HCT116 (cell line): ENCODE measurements around the gene ACADS. TPM values are rescaled to one million over a fixed set of nuclear protein-coding genes. Genes with fewer than 3 reads are reported as not detected.

Source experiments
- ATAC-seq: fragments of 200-7000 bp; cut with Tn5 transposase; 2 replicates; pipeline ENCODE4 v1.9.1; 2020; ENCODE audit warnings: mild to moderate bottlenecking, moderate library complexity
- BruUV-seq: library from RNA; stranded (reverse); fragments of 400-500 nt; replicated peaks from 2 replicates; lab custom pipeline; 2021; lab: Mats Ljungman, UMichigan
- CTCF ChIA-PET: fragments of 300-600 bp; sonication (Branson Sonifier 250); formaldehyde crosslinking; loops from one replicate; lab custom pipeline; 2021; ENCODE audit warnings: antibody characterized with exemption; lab: Charles Lee
- POLR2A ChIA-PET: fragments of 300-600, 350-600 bp; sonication (Branson Sonifier 250); formaldehyde crosslinking; loops from one replicate; lab custom pipeline; 2021; ENCODE audit warnings: antibody characterized with exemption; lab: Charles Lee
- RAD21 ChIA-PET, 2 experiments: fragments of 300-600 bp; sonication (Branson Sonifier 250); formaldehyde crosslinking; loops; one replicate each; lab custom pipeline; 2023; ENCODE audit warnings: low total read pairs in 2 of 2; ENCODE audit not compliant: uncharacterized antibody in 2 of 2, unreplicated experiment in 2 of 2, low non-redundant PET in 1 of 2; lab: Charles Lee
- DNase-seq: peaks from one replicate; pipeline ENCODE4 v3.0.0-alpha.2; 2010; ENCODE audit warnings: low read depth, low spot score
- H2AFZ ChIP-seq: fragments of 200-600 bp; shearing (Covaris generic), sonication (generic); 2 replicates; pipeline ENCODE4 v1.6.1; 2017; ENCODE audit warnings: low read depth, mixed run types, mixed read lengths, antibody characterized with exemption, low read length; ENCODE audit not compliant: poor library complexity, severe bottlenecking
- H3K27ac ChIP-seq: 2 replicates; pipeline ENCODE4 v1.5.1; 2012; ENCODE audit warnings: low read depth, low read length
- H3K27me3 ChIP-seq: fragments of 200-600 bp; sonication (generic); 2 replicates; pipeline ENCODE4 v1.6.1; 2016; ENCODE audit warnings: mixed run types, low read length, mixed read lengths; ENCODE audit not compliant: insufficient read depth
- H3K36me3 ChIP-seq, 2 experiments: fragments of 200-500 bp in 1 of 2; fragments of 200-600 bp in 1 of 2; sonication (Bioruptor generic) in 1 of 2; sonication (generic) in 1 of 2; 2 replicates each; pipeline versions ENCODE4 v1.5.1 to v1.6.1; 2014 to 2016; ENCODE audit warnings: low read length in 2 of 2, inconsistent platforms in 1 of 2, mixed read lengths in 1 of 2, mixed run types in 1 of 2; ENCODE audit not compliant: insufficient read depth in 2 of 2, control insufficient read depth in 1 of 2
- H3K4me1 ChIP-seq, 2 experiments: fragments of 200-600 bp in 1 of 2; sonication (generic) in 1 of 2; 2 replicates each; pipeline versions ENCODE4 v1.5.1 to v1.6.1; 2012 to 2017; ENCODE audit warnings: low read length in 2 of 2, inconsistent platforms in 1 of 2, mild to moderate bottlenecking in 1 of 2, mixed read lengths in 1 of 2, mixed run types in 1 of 2, moderate library complexity in 1 of 2; ENCODE audit not compliant: insufficient read depth in 2 of 2, control insufficient read depth in 1 of 2
- H3K4me2 ChIP-seq: fragments of 200-600 bp; sonication (generic); 2 replicates; pipeline ENCODE4 v1.6.1; 2017; ENCODE audit warnings: mixed run types, low read length, mixed read lengths
- H3K4me3 ChIP-seq, 2 experiments: fragments of 200-600 bp in 1 of 2; sonication (generic) in 1 of 2; replicated peaks in 1 of 2; 2 replicates each; pipeline ENCODE4 v1.5.1; 2011 to 2016; ENCODE audit warnings: low read length in 2 of 2, control low read depth in 1 of 2, low read depth in 1 of 2, mild to moderate bottlenecking in 1 of 2, mixed read lengths in 1 of 2, mixed run types in 1 of 2
- H3K79me2 ChIP-seq: fragments of 200-600 bp; sonication (generic); 2 replicates; pipeline ENCODE4 v1.6.1; 2017; ENCODE audit warnings: mild to moderate bottlenecking, mixed run types, low read length, moderate library complexity, mixed read lengths; ENCODE audit not compliant: insufficient read depth
- H3K9ac ChIP-seq: fragments of 200-600 bp; sonication (generic); 2 replicates; pipeline ENCODE4 v1.6.1; 2016; ENCODE audit warnings: low read length, mixed read lengths
- H3K9me2 ChIP-seq: fragments of 200-600 bp; sonication (generic), shearing (Covaris generic); 2 replicates; pipeline ENCODE4 v1.6.1; 2017; ENCODE audit warnings: mixed run types, mild to moderate bottlenecking, moderate library complexity; ENCODE audit not compliant: insufficient read depth
- H3K9me3 ChIP-seq, 2 experiments: fragments of 200-500 bp in 1 of 2; fragments of 200-600 bp in 1 of 2; sonication (Bioruptor generic) in 1 of 2; sonication (generic) in 1 of 2; 2 replicates each; pipeline ENCODE4 v1.6.1; 2014 to 2017; ENCODE audit warnings: low read length in 2 of 2, mixed read lengths in 2 of 2, inconsistent platforms in 1 of 2, low read depth in 1 of 2, mild to moderate bottlenecking in 1 of 2, mixed run types in 1 of 2, moderate library complexity in 1 of 2; ENCODE audit not compliant: control insufficient read depth in 1 of 2, insufficient read depth in 1 of 2
- H4K20me1 ChIP-seq: fragments of 200-600 bp; sonication (generic), shearing (Covaris generic); 2 replicates; pipeline ENCODE4 v1.6.1; 2017; ENCODE audit warnings: mixed run types, mild to moderate bottlenecking, moderate library complexity; ENCODE audit not compliant: insufficient read depth
- ATF3 ChIP-seq: IDR thresholded peaks from 2 replicates; pipeline ENCODE4 v1.6.1; 2012
- CEBPB ChIP-seq: IDR thresholded peaks from 2 replicates; pipeline ENCODE4 v1.6.1; 2012; ENCODE audit warnings: low read depth
- CTCF ChIP-seq, 3 experiments: fragments of 200-600 bp in 1 of 3; sonication (generic) in 1 of 3; IDR thresholded peaks in 2 of 3; conservative IDR thresholded peaks in 1 of 3; 2 replicates each; pipeline ENCODE4 v1.5.1; 2012 to 2017; ENCODE audit warnings: low read depth in 2 of 3, low read length in 2 of 3, antibody characterized with exemption in 1 of 3, borderline replicate concordance in 1 of 3, control low read depth in 1 of 3, mild to moderate bottlenecking in 1 of 3, mixed read lengths in 1 of 3, mixed run types in 1 of 3, moderate library complexity in 1 of 3; ENCODE audit not compliant: insufficient read depth in 1 of 3
- EZH2 ChIP-seq: fragments of 200-600 bp; sonication (generic); IDR thresholded peaks from 2 replicates; pipeline ENCODE4 v1.6.1; 2017; ENCODE audit warnings: antibody characterized with exemption, mixed run types
- EZH2phosphoT487 ChIP-seq: fragments of 200-600 bp; IDR thresholded peaks from 2 replicates; pipeline ENCODE4 v1.6.1; 2018; ENCODE audit warnings: antibody characterized with exemption, borderline replicate concordance
- FOSL1 ChIP-seq: IDR thresholded peaks from 2 replicates; pipeline ENCODE4 v1.6.1; 2012; ENCODE audit warnings: low read depth
- RAD21 ChIP-seq: IDR thresholded peaks from 2 replicates; pipeline ENCODE4 v1.6.1; 2012; ENCODE audit warnings: low read depth, mild to moderate bottlenecking
- REST ChIP-seq: IDR thresholded peaks from 2 replicates; pipeline ENCODE4 v1.6.1; 2012; ENCODE audit warnings: low read depth
- SRF ChIP-seq: IDR thresholded peaks from 2 replicates; pipeline ENCODE4 v1.6.1; 2012; ENCODE audit warnings: low read depth
- TCF7L2 ChIP-seq: IDR thresholded peaks from 2 replicates; pipeline ENCODE4 v1.7.0; 2011; ENCODE audit warnings: borderline replicate concordance, inconsistent platforms; ENCODE audit not compliant: insufficient read depth, insufficient read length; ENCODE audit errors: extremely low read depth
- ZNF274 ChIP-seq: fragments of 200-500 bp; sonication (Bioruptor generic); IDR thresholded peaks from 2 replicates; pipeline ENCODE4 v1.6.1; 2014; ENCODE audit warnings: mild to moderate bottlenecking, low read depth, low read length, inconsistent platforms
- intact Hi-C: fragments of 100-400 bp; cut with micrococcal nuclease; formaldehyde crosslinking; loops from 2 replicates; pipeline ENCODE4 v1.10.0; 2022
- total RNA-seq: library from RNA; stranded (reverse); gene quantifications from one replicate; pipeline ENCODE4 v1.2.1, GENCODE V29; 2021; ENCODE audit not compliant: unreplicated experiment

The ACADS gene
- total RNA-seq, 1 experiment from 2014 or later, result 21.4 TPM

GRCh38 chr12:120702637-120703036, 23.0 kb upstream of the ACADS start:
- no peak overlapping the region for H3K9ac ChIP-seq
- H3K9me3 ChIP-seq, result no peaks in the 10 kb centered on the region
- ATAC-seq, result no peak
- ChIA-PET CTCF (no interaction called here), RAD21 (no interaction called here)
- BruUV-seq, result no TSS peak
- peaks cover 3% of the 10 kb centered on the region; the same call in 1 of the 2 replicates for H3K79me2 ChIP-seq
- H3K4me3 ChIP-seq, result no peak overlapping the region
- TF ChIP-seq TCF7L2, result peak; percentile 37
- TF ChIP-seq EZH2phosphoT487, result no peak
- no peak for TF ChIP-seq REST
- TF ChIP-seq, all 23 proteins: peak for 1
- Histone ChIP-seq H4K20me1 (no peaks in the 10 kb centered on the region), H2AFZ (no peak overlapping the region), H3K9me2 (no peaks in the 10 kb centered on the region), H3K27me3 (no peaks in the 10 kb centered on the region), H3K4me1 (no peaks in the 10 kb centered on the region), H3K27ac (no peak overlapping the region), H3K4me2 (no peak overlapping the region), H3K36me3 (peaks cover 22 to 46% of the 10 kb centered on the region in 2 experiments)
- no peak for DNase-seq
- intact Hi-C loops, result no loop called here
- POLR2A ChIA-PET, result no interaction called here

GRCh38 chr12:120703311-120703942, 22.2 kb upstream of the ACADS start:
- H4K20me1 ChIP-seq, result no peaks in the 10 kb centered on the region
- H3K79me2 ChIP-seq, result no peaks in the 10 kb centered on the region
- H3K36me3 ChIP-seq, result peaks cover 17 to 39% of the 10 kb centered on the region in 2 experiments
- H3K4me2 ChIP-seq, result no peak overlapping the region
- no peak overlapping the region for H3K9ac ChIP-seq
- ATAC-seq, result no peak
- H3K4me1 ChIP-seq, result no peaks in the 10 kb centered on the region
- intact Hi-C loops, result no loop called here
- ChIA-PET CTCF (no interaction called here), POLR2A (no interaction called here), RAD21 (no interaction called here)
- H2AFZ ChIP-seq, result no peak overlapping the region
- H3K27me3 ChIP-seq, result no peaks in the 10 kb centered on the region
- DNase-seq, result no peak
- H3K4me3 ChIP-seq, result no peak overlapping the region
- H3K27ac ChIP-seq, result no peak overlapping the region
- H3K9me2 ChIP-seq, result no peaks in the 10 kb centered on the region
- no peaks in the 10 kb centered on the region for H3K9me3 ChIP-seq
- no TSS peak for BruUV-seq
- TF ChIP-seq ATF3, result no peak
- no peak for TF ChIP-seq CEBPB
- TF ChIP-seq RAD21, result no peak
- no peak for TF ChIP-seq SRF
- TF ChIP-seq ZNF274, result no peak
- TF ChIP-seq EZH2, result no peak
- TF ChIP-seq FOSL1, result no peak
- TF ChIP-seq CTCF (IDR thresholded peaks at IDR 0.05 in 2 of 3, conservative IDR thresholded peaks at IDR 0.05 in 1 of 3; ENCODE audit: borderline replicate concordance in 1 of 3, insufficient read depth in 1 of 3, low read depth in 2 of 3, low read length in 2 of 3), result no peak
